DND-41 (cell line): Measurements from ENCODE around the gene CNRIP1.

Source experiments
- EZH2 ChIP-seq: IDR thresholded peaks from 3 replicates; pipeline ENCODE4 v1.6.1; 2012; ENCODE audit warnings: borderline replicate concordance, low read depth, mild to moderate bottlenecking, moderate library complexity, low read length, inconsistent platforms; ENCODE audit not compliant: severe bottlenecking
- TF ChIP-seq, protein P1 (sequence below): IDR thresholded peaks from 2 replicates; pipeline ENCODE4 v1.5.1; 2012; ENCODE audit warnings: borderline replicate concordance, low read length, moderate library complexity, mild to moderate bottlenecking; ENCODE audit not compliant: poor library complexity, severe bottlenecking; ENCODE audit errors: extremely low read depth

DNA sequence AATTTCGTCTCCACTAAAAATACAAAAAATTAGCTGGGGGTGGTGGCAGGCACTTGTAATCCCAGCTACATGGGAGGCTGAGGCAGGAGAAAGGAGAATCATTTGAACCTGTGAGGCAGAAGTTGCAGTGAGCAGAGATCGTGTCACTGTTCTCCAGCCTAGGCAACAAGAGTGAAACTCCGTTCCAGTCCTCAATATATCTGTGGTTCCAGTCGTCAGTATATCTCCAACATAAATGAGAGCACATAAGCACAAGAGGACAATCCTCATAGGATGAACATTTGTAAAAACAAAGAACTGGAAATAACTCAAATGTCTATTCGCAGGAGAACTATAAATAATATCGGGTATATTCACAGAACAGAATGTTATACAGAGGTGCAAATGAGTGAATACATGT, 32.2 kb upstream of the CNRIP1 start:
- no peak for TF ChIP-seq EZH2
- TF ChIP-seq, protein P1, sequence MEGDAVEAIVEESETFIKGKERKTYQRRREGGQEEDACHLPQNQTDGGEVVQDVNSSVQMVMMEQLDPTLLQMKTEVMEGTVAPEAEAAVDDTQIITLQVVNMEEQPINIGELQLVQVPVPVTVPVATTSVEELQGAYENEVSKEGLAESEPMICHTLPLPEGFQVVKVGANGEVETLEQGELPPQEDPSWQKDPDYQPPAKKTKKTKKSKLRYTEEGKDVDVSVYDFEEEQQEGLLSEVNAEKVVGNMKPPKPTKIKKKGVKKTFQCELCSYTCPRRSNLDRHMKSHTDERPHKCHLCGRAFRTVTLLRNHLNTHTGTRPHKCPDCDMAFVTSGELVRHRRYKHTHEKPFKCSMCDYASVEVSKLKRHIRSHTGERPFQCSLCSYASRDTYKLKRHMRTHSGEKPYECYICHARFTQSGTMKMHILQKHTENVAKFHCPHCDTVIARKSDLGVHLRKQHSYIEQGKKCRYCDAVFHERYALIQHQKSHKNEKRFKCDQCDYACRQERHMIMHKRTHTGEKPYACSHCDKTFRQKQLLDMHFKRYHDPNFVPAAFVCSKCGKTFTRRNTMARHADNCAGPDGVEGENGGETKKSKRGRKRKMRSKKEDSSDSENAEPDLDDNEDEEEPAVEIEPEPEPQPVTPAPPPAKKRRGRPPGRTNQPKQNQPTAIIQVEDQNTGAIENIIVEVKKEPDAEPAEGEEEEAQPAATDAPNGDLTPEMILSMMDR = no peak
